SK-N-SH (cell line): ENCODE measurements around the gene SYNJ2. TPM values are rescaled to one million over a fixed set of nuclear protein-coding genes. Genes with fewer than 3 reads are reported as not detected.

Experiments
- CTCF ChIA-PET: fragments of 300-600, 350-600 bp; formaldehyde crosslinking; extraction: SDS; loops from one replicate; lab custom pipeline; 2021; lab: Yijun Ruan, JAX
- POLR2A ChIA-PET: fragments of 350-600 bp; sonication (Branson Sonifier 250); formaldehyde crosslinking; extraction: SDS; loops from one replicate; lab custom pipeline; 2020; ENCODE audit warnings: antibody characterized with exemption, inconsistent platforms; lab: Yijun Ruan, JAX
- DNase-seq: peaks from one replicate; pipeline ENCODE4 v3.0.0; 2012
- H2AFZ ChIP-seq: fragments of 200-600 bp; sonication (generic); 2 replicates; pipeline ENCODE4 v1.8.1; 2016; ENCODE audit warnings: antibody characterized with exemption, mild to moderate bottlenecking, low read depth
- H3F3A ChIP-seq: fragments of 200-600 bp; sonication (generic); replicated peaks from 2 replicates; pipeline ENCODE3; 2016; ENCODE audit warnings: antibody characterized with exemption, mild to moderate bottlenecking; ENCODE audit not compliant: insufficient read depth
- H3K27ac ChIP-seq, 2 experiments: fragments of 200-500 bp in 1 of 2; fragments of 200-600 bp in 1 of 2; sonication (Bioruptor generic) in 1 of 2; sonication (generic), shearing (Covaris generic) in 1 of 2; 2 replicates each; pipeline versions ENCODE4 v1.5.1 to v1.6.1; 2014 to 2016; ENCODE audit warnings: low read depth in 2 of 2, inconsistent platforms in 1 of 2, low read length in 1 of 2, mild to moderate bottlenecking in 1 of 2, mixed read lengths in 1 of 2
- H3K27me3 ChIP-seq: fragments of 200-600 bp; sonication (generic), shearing (Covaris generic); 2 replicates; pipeline ENCODE4 v1.6.1; 2016; ENCODE audit warnings: mixed run types; ENCODE audit not compliant: insufficient read depth
- H3K36me3 ChIP-seq, 2 experiments: fragments of 200-500 bp in 1 of 2; fragments of 200-600 bp in 1 of 2; sonication (Bioruptor generic) in 1 of 2; sonication (generic) in 1 of 2; replicated peaks in 1 of 2; 2 replicates each; pipeline versions ENCODE3 to v1.5.1; 2014 to 2016; ENCODE audit warnings: low read length in 1 of 2, mild to moderate bottlenecking in 1 of 2; ENCODE audit not compliant: insufficient read depth in 2 of 2, control insufficient read depth in 1 of 2
- H3K4me1 ChIP-seq, 2 experiments: fragments of 200-500 bp in 1 of 2; fragments of 200-600 bp in 1 of 2; sonication (Bioruptor generic) in 1 of 2; sonication (generic), shearing (Covaris generic) in 1 of 2; 2 replicates each; pipeline versions ENCODE4 v1.5.1 to v1.6.1; 2014 to 2016; ENCODE audit warnings: low read depth in 1 of 2, low read length in 1 of 2, mixed run types in 1 of 2; ENCODE audit not compliant: insufficient read depth in 2 of 2, control insufficient read depth in 1 of 2
- H3K4me2 ChIP-seq: fragments of 200-600 bp; sonication (generic), shearing (Covaris generic); 2 replicates; pipeline ENCODE4 v1.6.1; 2017; ENCODE audit warnings: mixed run types
- H3K4me3 ChIP-seq, 2 experiments: fragments of 200-500 bp in 1 of 2; fragments of 200-600 bp in 1 of 2; sonication (Bioruptor generic) in 1 of 2; sonication (generic), shearing (Covaris generic) in 1 of 2; 2 replicates each; pipeline versions ENCODE4 v1.5.1 to v1.8.1; 2014 to 2016; ENCODE audit warnings: low read depth in 2 of 2, inconsistent platforms in 1 of 2, low read length in 1 of 2, mild to moderate bottlenecking in 1 of 2, mixed read lengths in 1 of 2, moderate library complexity in 1 of 2
- H3K79me2 ChIP-seq: fragments of 200-600 bp; sonication (generic); 2 replicates; pipeline ENCODE4 v1.8.1; 2017; ENCODE audit warnings: mild to moderate bottlenecking; ENCODE audit not compliant: insufficient read depth
- H3K9ac ChIP-seq: fragments of 200-600 bp; sonication (generic); 2 replicates; pipeline ENCODE4 v1.6.1; 2017; ENCODE audit warnings: mixed run types
- H3K9me2 ChIP-seq: fragments of 200-600 bp; sonication (generic); 2 replicates; pipeline ENCODE4 v1.6.1; 2017; ENCODE audit warnings: mixed run types
- H3K9me3 ChIP-seq: fragments of 200-600 bp; sonication (generic); 2 replicates; pipeline ENCODE4 v1.6.1; 2017; ENCODE audit warnings: mixed run types, mild to moderate bottlenecking, moderate library complexity
- H4K20me1 ChIP-seq: fragments of 200-600 bp; sonication (generic); 2 replicates; pipeline ENCODE4 v1.6.1; 2017; ENCODE audit warnings: mild to moderate bottlenecking, mixed run types; ENCODE audit not compliant: insufficient read depth
- CTCF ChIP-seq: fragments of 200-600 bp; sonication (generic); IDR thresholded peaks from 2 replicates; pipeline ENCODE4 v1.6.1; 2017; ENCODE audit warnings: antibody characterized with exemption, mild to moderate bottlenecking, moderate library complexity
- FOSL2 ChIP-seq: IDR thresholded peaks from 2 replicates; pipeline ENCODE4 v1.4.0; 2012; ENCODE audit warnings: low read depth, mild to moderate bottlenecking, moderate library complexity, borderline replicate concordance
- FOXM1 ChIP-seq: IDR thresholded peaks from 2 replicates; pipeline ENCODE4 v1.4.0; 2012; ENCODE audit warnings: low read depth, mild to moderate bottlenecking
- GABPA ChIP-seq: IDR thresholded peaks from 2 replicates; pipeline ENCODE4 v1.4.0; 2012; ENCODE audit warnings: low read depth, mild to moderate bottlenecking
- JUND ChIP-seq: IDR thresholded peaks from 2 replicates; pipeline ENCODE4 v1.4.0; 2012
- MXI1 ChIP-seq: IDR thresholded peaks from 2 replicates; pipeline ENCODE4 v1.6.1; 2012; ENCODE audit warnings: mild to moderate bottlenecking, low read depth, low read length, improper control_type of control experiment
- PBX3 ChIP-seq: IDR thresholded peaks from 2 replicates; pipeline ENCODE4; 2012
- RCOR1 ChIP-seq: fragments of 150-350 bp; IDR thresholded peaks from 2 replicates; pipeline ENCODE4 v1.6.1; 2017; ENCODE audit warnings: antibody characterized with exemption, low read length
- REST ChIP-seq: IDR thresholded peaks from 2 replicates; pipeline ENCODE4 v1.6.1; 2012; ENCODE audit warnings: mild to moderate bottlenecking, low read depth, low read length, moderate library complexity
- RFX5 ChIP-seq: IDR thresholded peaks from 2 replicates; pipeline ENCODE4 v1.6.1; 2012; ENCODE audit warnings: mild to moderate bottlenecking, improper control_type of control experiment, low read length
- RXRA ChIP-seq: IDR thresholded peaks from 2 replicates; pipeline ENCODE4 v1.4.0; 2012; ENCODE audit warnings: low read depth, mild to moderate bottlenecking, borderline replicate concordance
- SIN3A ChIP-seq: IDR thresholded peaks from 2 replicates; pipeline ENCODE4 v1.6.1; 2012; ENCODE audit warnings: low read depth, mild to moderate bottlenecking, low read length, moderate library complexity, borderline replicate concordance
- TCF12 ChIP-seq: IDR thresholded peaks from 2 replicates; pipeline ENCODE4 v1.4.0; 2012
- TEAD4 ChIP-seq: IDR thresholded peaks from 2 replicates; pipeline ENCODE4 v1.4.0; 2012; ENCODE audit warnings: mild to moderate bottlenecking, borderline replicate concordance; ENCODE audit not compliant: insufficient read depth
- USF1 ChIP-seq: IDR thresholded peaks from 2 replicates; pipeline ENCODE4 v1.4.0; 2012; ENCODE audit warnings: low read depth, borderline replicate concordance
- WGBS: methylation state at CpG from one replicate; pipeline ENCODE4 v1.1.6; 2017; ENCODE audit warnings: low lambda C conversion rate; 5-methylcytosine and 5-hydroxymethylcytosine counted together
- polyA plus RNA-seq, 3 experiments: library from polyadenylated mRNA; depleted of rRNA; stranded (reverse); fragments of >200 nt; gene quantifications; 2 replicates each; pipeline ENCODE4 v1.2.3, GENCODE V29; 2012

Gene SYNJ2
- polyA plus RNA-seq, 1 of the 3 experiments (the other 2 are of a cell fraction): 40.0 TPM

GRCh38 chr6:158050955-158051354, 69.3 kb downstream of the SYNJ2 start:
- 46% methylated on average over 3 of the region's 4 CpGs for WGBS
- Histone ChIP-seq H3K9ac (peak overlapping the region; percentile 47; the same call in 1 of the 2 replicates), H3K4me1 (no peaks in the 10 kb centered on the region; a peak in 1 of 4 replicates), H3K79me2 (peaks cover 43% of the 10 kb centered on the region), H4K20me1 (no peaks in the 10 kb centered on the region), H3K4me2 (peak overlapping the region; percentile 11; the same call in 1 of the 2 replicates), H3K9me2 (no peaks in the 10 kb centered on the region), H3K9me3 (no peaks in the 10 kb centered on the region), H3K4me3 (no peak overlapping the region), H3K27me3 (no peaks in the 10 kb centered on the region), H3K27ac (peak overlapping the region in 1 of 2 experiments; percentile 81; a peak in 2 of 4 replicates), H3K36me3 (peaks cover 3 to 39% of the 10 kb centered on the region in 2 experiments), H3F3A (peaks cover 29% of the 10 kb centered on the region), H2AFZ (no peak overlapping the region)
- no peak for TF ChIP-seq REST
- no peak for TF ChIP-seq GABPA
- TF ChIP-seq FOXM1: no peak
- TF ChIP-seq PBX3: peak; percentile 31
- 0 out of 2 replicates have a peak, but pooled peaks have one; percentile 8 for TF ChIP-seq FOSL2
- no peak for DNase-seq
- CTCF ChIA-PET: interaction anchor here (1.9 kb wide), 1 partner anchor 21 kb away, joined by 6 read pairs; no protein-coding TSS in a partner anchor
- POLR2A ChIA-PET: interaction anchor here (1.0 kb wide), 1 partner anchor 8 kb away, joined by 3 read pairs; no protein-coding TSS in a partner anchor

- no peak overlapping the region for H3K4me2 ChIP-seq
- no peak overlapping the region for H3K9ac ChIP-seq
- TF ChIP-seq RCOR1 (no peak), PBX3 (no peak), TEAD4 (no peak), RXRA (no peak), CTCF (no peak), MXI1 (no peak), RFX5 (no peak), FOSL2 (no peak), FOXM1 (no peak), TCF12 (no peak), JUND (no peak), SIN3A (no peak), USF1 (no peak)
- peaks cover 0 to 10% of the 10 kb centered on the region in 2 experiments; a peak in 2 of 4 replicates for H3K4me1 ChIP-seq
- H3K27ac ChIP-seq: peak overlapping the region in 1 of 2 experiments; percentile 81; a peak in 2 of 4 replicates
- H2AFZ ChIP-seq: no peak overlapping the region
- H3K36me3 ChIP-seq: peaks cover 3 to 39% of the 10 kb centered on the region in 2 experiments
- H3K79me2 ChIP-seq: peaks cover 45% of the 10 kb centered on the region
- H3K9me3 ChIP-seq: no peaks in the 10 kb centered on the region
- H4K20me1 ChIP-seq: no peaks in the 10 kb centered on the region
- H3K27me3 ChIP-seq: no peaks in the 10 kb centered on the region
- peaks cover 39% of the 10 kb centered on the region for H3F3A ChIP-seq
- DNase-seq: no peak
- no peak overlapping the region for H3K4me3 ChIP-seq
- CTCF ChIA-PET: interaction anchor here (1.9 kb wide), 1 partner anchor 20 kb away, joined by 6 read pairs; no protein-coding TSS in a partner anchor
- POLR2A ChIA-PET: interaction anchor here (0.7 kb wide), 1 partner anchor 22 kb away, joined by 5 read pairs; no protein-coding TSS in a partner anchor
- no peaks in the 10 kb centered on the region for H3K9me2 ChIP-seq
- WGBS: 94% methylated on average over 2 of the region's 2 CpGs
Observed at GRCh38 chr6:158051968-158052367, 70.3 kb downstream of the SYNJ2 start.
